ENCODE data around the gene DCTN5. TPM values are rescaled to one million over a fixed set of nuclear protein-coding genes. Genes with fewer than 3 reads are reported as not detected.
A peak's percentile ranks its signal among the peaks of the same experiment; 100 is the strongest.

DCTN5 gene
- total RNA-seq, 6 donors from 2014 or later, result 19.8 to 48.6 (median 35.4) TPM

DNA sequence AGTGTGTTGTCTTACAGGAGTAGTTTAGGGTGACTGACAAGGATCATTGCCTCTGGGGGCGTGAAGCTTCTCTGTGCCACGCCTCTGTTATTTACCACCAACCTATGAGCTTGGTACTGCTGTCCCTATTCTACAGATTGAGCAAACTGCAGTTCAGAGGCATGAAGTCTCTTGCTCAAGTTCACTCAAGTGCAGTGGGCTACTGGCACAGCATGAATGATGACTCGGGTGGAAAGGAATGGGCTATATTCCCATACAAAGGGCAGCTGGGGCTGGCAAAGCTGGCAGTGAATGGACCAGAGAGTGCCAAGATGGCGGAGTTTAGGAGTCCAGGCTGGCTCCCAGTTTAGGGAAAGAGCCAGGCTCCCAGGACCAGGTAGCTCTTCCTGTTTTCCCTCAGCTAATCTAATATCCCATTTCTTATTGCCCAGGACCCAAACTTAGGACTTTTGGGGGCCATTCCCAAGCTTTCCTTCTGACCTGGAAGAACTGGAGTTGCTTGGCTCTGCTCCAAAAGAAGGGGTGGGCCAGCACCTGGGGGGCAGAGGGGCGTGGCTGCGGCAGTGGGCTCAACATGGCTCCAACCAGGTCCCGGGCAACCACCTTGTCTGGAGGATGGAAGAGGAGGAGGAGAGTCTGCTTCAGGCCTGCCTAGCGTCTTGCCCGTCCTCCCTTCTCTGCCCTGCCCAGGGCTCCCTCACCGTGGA is 50.4 kb downstream of the DCTN5 start:
- Histone ChIP-seq H3K4me1 (peaks cover 0 to 7% (median 6%) of the 10 kb centered on the region in 4 donors), H3K27ac (no peak overlapping the region), H3K4me3 (no peak overlapping the region), H3K9me3 (no peaks in the 10 kb centered on the region), H3K36me3 (peaks cover 11 to 52% (median 40%) of the 10 kb centered on the region in 4 donors), H3K27me3 (no peaks in the 10 kb centered on the region)
- TF ChIP-seq POLR2AphosphoS5 (IDR thresholded peaks at IDR 0.05) (no peak), EP300 (IDR thresholded peaks at IDR 0.05) (no peak), POLR2A (IDR thresholded peaks at IDR 0.05) (no peak)
- TF ChIP-seq, protein P1, sequence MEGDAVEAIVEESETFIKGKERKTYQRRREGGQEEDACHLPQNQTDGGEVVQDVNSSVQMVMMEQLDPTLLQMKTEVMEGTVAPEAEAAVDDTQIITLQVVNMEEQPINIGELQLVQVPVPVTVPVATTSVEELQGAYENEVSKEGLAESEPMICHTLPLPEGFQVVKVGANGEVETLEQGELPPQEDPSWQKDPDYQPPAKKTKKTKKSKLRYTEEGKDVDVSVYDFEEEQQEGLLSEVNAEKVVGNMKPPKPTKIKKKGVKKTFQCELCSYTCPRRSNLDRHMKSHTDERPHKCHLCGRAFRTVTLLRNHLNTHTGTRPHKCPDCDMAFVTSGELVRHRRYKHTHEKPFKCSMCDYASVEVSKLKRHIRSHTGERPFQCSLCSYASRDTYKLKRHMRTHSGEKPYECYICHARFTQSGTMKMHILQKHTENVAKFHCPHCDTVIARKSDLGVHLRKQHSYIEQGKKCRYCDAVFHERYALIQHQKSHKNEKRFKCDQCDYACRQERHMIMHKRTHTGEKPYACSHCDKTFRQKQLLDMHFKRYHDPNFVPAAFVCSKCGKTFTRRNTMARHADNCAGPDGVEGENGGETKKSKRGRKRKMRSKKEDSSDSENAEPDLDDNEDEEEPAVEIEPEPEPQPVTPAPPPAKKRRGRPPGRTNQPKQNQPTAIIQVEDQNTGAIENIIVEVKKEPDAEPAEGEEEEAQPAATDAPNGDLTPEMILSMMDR (IDR thresholded peaks at IDR 0.05), result no peak
- no peak for ATAC-seq (ENCODE audit: low FRiP score in 2 of 2)
- WGBS, 2 donors, result 91 to 100% methylated on average over 7 to 10 of the region's 10 CpGs
- DNase-seq, result peak in 1 of 2 donors; percentile 56

GRCh38 chr16:23692190-23692837 is 51.0 kb downstream of the DCTN5 start:
- 82 to 97% methylated on average over 5 to 6 of the region's 6 CpGs for WGBS, 2 donors
- Histone ChIP-seq H3K4me3 (no peak overlapping the region), H3K27ac (no peak overlapping the region), H3K4me1 (peaks cover 0 to 7% (median 6%) of the 10 kb centered on the region in 4 donors), H3K27me3 (no peaks in the 10 kb centered on the region), H3K9me3 (no peaks in the 10 kb centered on the region), H3K36me3 (peaks cover 9 to 45% (median 36%) of the 10 kb centered on the region in 4 donors)
- no peak for TF ChIP-seq POLR2A (IDR thresholded peaks at IDR 0.05)
- TF ChIP-seq EP300 (IDR thresholded peaks at IDR 0.05), result no peak
- no peak for TF ChIP-seq POLR2AphosphoS5 (IDR thresholded peaks at IDR 0.05)
- TF ChIP-seq, protein P1 (IDR thresholded peaks at IDR 0.05), result no peak
- ATAC-seq (ENCODE audit: low FRiP score in 2 of 2) (no peak), DNase-seq (no peak)

GRCh38 chr16:23694265-23694643 is 53.0 kb downstream of the DCTN5 start:
- no peaks in the 10 kb centered on the region for H3K9me3 ChIP-seq
- ATAC-seq (ENCODE audit: low FRiP score in 2 of 2), result no peak
- peaks cover 0 to 7% (median 6%) of the 10 kb centered on the region in 4 donors for H3K4me1 ChIP-seq
- H3K4me3 ChIP-seq, result no peak overlapping the region
- no peak for DNase-seq
- TF ChIP-seq, protein P1 (IDR thresholded peaks at IDR 0.05), result no peak
- TF ChIP-seq EP300 (IDR thresholded peaks at IDR 0.05), result no peak
- no peak for TF ChIP-seq POLR2AphosphoS5 (IDR thresholded peaks at IDR 0.05)
- TF ChIP-seq POLR2A (IDR thresholded peaks at IDR 0.05), result no peak
- no peak overlapping the region for H3K27ac ChIP-seq
- H3K36me3 ChIP-seq, result peaks cover 6 to 25% (median 22%) of the 10 kb centered on the region in 4 donors
- 92 to 100% methylated on average over 4 of the region's 4 CpGs for WGBS, 2 donors
- no peaks in the 10 kb centered on the region for H3K27me3 ChIP-seq

- ATAC-seq (ENCODE audit: low FRiP score in 2 of 2) (peak in 1 of 2 donors; percentile 25), DNase-seq (peak in 1 of 2 donors; percentile 56)
- TF ChIP-seq POLR2AphosphoS5 (IDR thresholded peaks at IDR 0.05), result no peak
- no peak for TF ChIP-seq POLR2A (IDR thresholded peaks at IDR 0.05)
- no peak for TF ChIP-seq EP300 (IDR thresholded peaks at IDR 0.05)
- TF ChIP-seq, protein P1 (IDR thresholded peaks at IDR 0.05), result no peak
- 15 to 20% methylated on average over 27 of the region's 32 CpGs for WGBS, 2 donors
- Histone ChIP-seq H3K9me3 (no peaks in the 10 kb centered on the region), H3K4me3 (peak overlapping the region in 2 of 4 donors; percentile 14 to 27), H3K27me3 (no peaks in the 10 kb centered on the region), H3K36me3 (peaks cover 2 to 20% (median 17%) of the 10 kb centered on the region in 4 donors), H3K4me1 (peaks cover 0 to 7% (median 6%) of the 10 kb centered on the region in 4 donors), H3K27ac (no peak overlapping the region)
Measured at GRCh38 chr16:23694644-23695373, 53.5 kb downstream of the DCTN5 start.
